ENCODE data around the gene GNG7. TPM values are rescaled to one million over a fixed set of nuclear protein-coding genes. Genes with fewer than 3 reads are reported as not detected.

GNG7 gene
- total and polyA plus RNA-seq, 2 experiments from 2014 or later = 0.11 to 0.13 TPM

- no peak for TF ChIP-seq EZH2phosphoT487 (IDR thresholded peaks at IDR 0.05; ENCODE audit: insufficient read depth, low read depth)
- TF ChIP-seq EZH2 (IDR thresholded peaks at IDR 0.05; ENCODE audit: insufficient read depth, poor library complexity, severe bottlenecking) = no peak
- no peaks in the 10 kb centered on the region for H4K20me1 ChIP-seq (ENCODE audit: insufficient read depth)
- H3K36me3 ChIP-seq (ENCODE audit: low read depth) = no peaks in the 10 kb centered on the region
- no peaks in the 10 kb centered on the region for H3K79me2 ChIP-seq (ENCODE audit: insufficient read depth)
- peaks cover 24% of the 10 kb centered on the region for H3K27me3 ChIP-seq (replicated peaks; ENCODE audit: insufficient read depth)
- H3K4me1 ChIP-seq (ENCODE audit: insufficient read depth) = no peaks in the 10 kb centered on the region
- no peak for DNase-seq
- H2AFZ ChIP-seq = no peak overlapping the region
- no peak overlapping the region for H3K4me3 ChIP-seq
- H3K9ac ChIP-seq = no peak overlapping the region
- no peak overlapping the region for H3K4me2 ChIP-seq (ENCODE audit: unreplicated experiment)
- no peaks in the 10 kb centered on the region for H3K9me3 ChIP-seq (ENCODE audit: low read depth)
- H3K9me2 ChIP-seq (ENCODE audit: insufficient read depth) = no peaks in the 10 kb centered on the region
- no peak overlapping the region for H3K27ac ChIP-seq
- no peaks in the 10 kb centered on the region for H3F3A ChIP-seq (ENCODE audit: insufficient read depth)
- in situ Hi-C loops (cut with MboI) = no loop called here
- 90 to 92% methylated on average over 5 of the region's 5 CpGs for WGBS, 2 experiments (ENCODE audit: low coverage in 1 of 2, low lambda C conversion rate in 2 of 2, missing lambda C conversion rate in 2 of 2)
These were observed 563 bp upstream of the GNG7 start for GRCh38 chr19:2703077-2703437.

DNA sequence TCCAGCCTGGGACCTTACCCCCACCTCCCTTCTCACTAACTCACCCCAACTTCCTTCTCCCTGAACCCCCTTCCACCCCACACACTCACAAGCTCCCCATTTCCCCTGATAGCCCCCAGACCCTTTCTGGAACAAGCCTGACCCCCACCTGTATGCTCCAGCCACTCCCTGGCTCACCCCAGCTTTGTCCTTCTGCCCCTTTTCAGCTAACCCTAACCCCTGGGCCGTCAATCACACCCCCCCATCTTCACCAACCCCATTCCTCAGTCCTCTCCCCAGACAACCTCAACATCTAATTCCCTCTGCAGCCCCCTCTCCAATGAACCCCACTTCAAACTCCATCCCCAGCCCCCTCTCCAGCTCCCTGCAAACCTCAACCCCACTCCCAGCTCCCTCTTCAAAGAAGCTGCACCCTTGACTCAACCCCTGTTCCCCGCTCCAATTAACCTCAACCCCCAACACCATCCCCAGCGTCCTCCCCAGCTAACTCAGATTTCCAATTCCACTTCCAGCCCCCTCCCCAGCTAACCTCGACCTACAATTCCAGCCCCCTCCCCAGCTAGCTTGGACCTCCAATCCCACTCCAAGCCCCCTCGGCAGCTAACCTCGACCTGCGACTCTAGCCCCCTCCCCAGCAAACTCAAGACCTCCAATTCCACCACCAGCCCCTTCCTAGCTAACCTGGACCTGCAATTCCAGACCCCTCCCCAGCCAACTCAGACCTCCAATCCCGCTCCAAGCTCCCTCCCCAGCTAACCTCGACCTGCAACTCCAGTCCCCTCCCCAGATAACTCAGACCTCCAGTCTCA, 929 bp downstream of the GNG7 start:
- Histone ChIP-seq H3K79me2 (ENCODE audit: insufficient read depth) (no peaks in the 10 kb centered on the region), H3K36me3 (ENCODE audit: low read depth) (no peaks in the 10 kb centered on the region), H3F3A (ENCODE audit: insufficient read depth) (no peaks in the 10 kb centered on the region), H3K9me2 (ENCODE audit: insufficient read depth) (no peaks in the 10 kb centered on the region), H3K9me3 (ENCODE audit: low read depth) (no peaks in the 10 kb centered on the region), H3K9ac (no peak overlapping the region), H3K27me3 (replicated peaks; ENCODE audit: insufficient read depth) (peaks cover 24% of the 10 kb centered on the region), H2AFZ (no peak overlapping the region), H3K4me1 (ENCODE audit: insufficient read depth) (no peaks in the 10 kb centered on the region), H3K4me2 (ENCODE audit: unreplicated experiment) (no peak overlapping the region), H3K27ac (no peak overlapping the region), H3K4me3 (no peak overlapping the region), H4K20me1 (ENCODE audit: insufficient read depth) (no peaks in the 10 kb centered on the region)
- in situ Hi-C loops (cut with MboI) = no loop called here
- TF ChIP-seq EZH2phosphoT487 (IDR thresholded peaks at IDR 0.05; ENCODE audit: insufficient read depth, low read depth) (no peak), EZH2 (IDR thresholded peaks at IDR 0.05; ENCODE audit: insufficient read depth, poor library complexity, severe bottlenecking) (peak; percentile 1)
- DNase-seq = no peak
- 11 to 20% methylated on average over 4 to 9 of the region's 9 CpGs for WGBS, 2 experiments (ENCODE audit: low coverage in 1 of 2, low lambda C conversion rate in 2 of 2, missing lambda C conversion rate in 2 of 2)

DNA sequence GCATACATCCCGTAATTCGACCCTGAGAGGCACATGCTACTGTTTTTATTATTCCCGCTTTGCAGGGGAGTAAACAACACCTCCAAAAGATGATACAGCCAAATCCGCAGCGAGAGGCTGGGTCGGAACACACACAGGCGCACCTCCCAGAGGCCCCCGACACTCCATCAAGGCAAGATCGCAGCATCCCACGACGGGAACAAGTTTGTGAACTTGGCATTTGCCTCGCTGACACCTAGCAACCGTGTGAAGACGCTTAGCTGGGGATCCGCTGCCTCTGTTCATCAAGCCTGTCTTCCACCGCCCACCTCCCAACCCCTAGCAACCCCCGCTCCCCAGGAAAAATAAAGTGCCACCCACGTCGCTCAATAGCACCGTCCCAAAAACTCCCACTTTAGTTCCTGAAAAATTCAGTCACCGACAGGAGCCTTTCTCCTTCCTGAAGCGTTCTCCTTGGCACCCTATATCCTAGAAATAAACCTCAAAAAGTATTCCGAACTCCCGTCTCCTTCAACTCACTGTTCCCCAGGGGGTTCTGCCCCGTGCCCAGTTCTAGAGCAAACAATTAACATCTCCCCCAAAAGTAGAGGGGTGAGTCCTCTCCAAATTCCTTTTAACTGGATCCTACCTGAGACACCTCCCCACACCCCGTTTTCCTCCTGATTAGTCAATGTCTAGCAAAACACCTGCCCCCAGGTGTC, 1.7 kb downstream of the GNG7 start:
- no peak for DNase-seq
- Histone ChIP-seq H3F3A (ENCODE audit: insufficient read depth) (no peaks in the 10 kb centered on the region), H3K27me3 (replicated peaks; ENCODE audit: insufficient read depth) (peaks cover 24% of the 10 kb centered on the region), H2AFZ (no peak overlapping the region), H3K9me3 (ENCODE audit: low read depth) (no peaks in the 10 kb centered on the region), H3K9ac (no peak overlapping the region), H3K4me1 (ENCODE audit: insufficient read depth) (no peaks in the 10 kb centered on the region), H3K36me3 (ENCODE audit: low read depth) (no peaks in the 10 kb centered on the region), H3K4me2 (ENCODE audit: unreplicated experiment) (no peak overlapping the region), H3K79me2 (ENCODE audit: insufficient read depth) (no peaks in the 10 kb centered on the region), H4K20me1 (ENCODE audit: insufficient read depth) (no peaks in the 10 kb centered on the region), H3K9me2 (ENCODE audit: insufficient read depth) (no peaks in the 10 kb centered on the region), H3K4me3 (no peak overlapping the region), H3K27ac (no peak overlapping the region)
- in situ Hi-C loops (cut with MboI) = no loop called here
- 17 to 18% methylated on average over 26 of the region's 26 CpGs for WGBS, 2 experiments (ENCODE audit: low coverage in 1 of 2, low lambda C conversion rate in 2 of 2, missing lambda C conversion rate in 2 of 2)
- no peak for TF ChIP-seq EZH2phosphoT487 (IDR thresholded peaks at IDR 0.05; ENCODE audit: insufficient read depth, low read depth)
- peak; percentile 47 for TF ChIP-seq EZH2 (IDR thresholded peaks at IDR 0.05; ENCODE audit: insufficient read depth, poor library complexity, severe bottlenecking)

DNA sequence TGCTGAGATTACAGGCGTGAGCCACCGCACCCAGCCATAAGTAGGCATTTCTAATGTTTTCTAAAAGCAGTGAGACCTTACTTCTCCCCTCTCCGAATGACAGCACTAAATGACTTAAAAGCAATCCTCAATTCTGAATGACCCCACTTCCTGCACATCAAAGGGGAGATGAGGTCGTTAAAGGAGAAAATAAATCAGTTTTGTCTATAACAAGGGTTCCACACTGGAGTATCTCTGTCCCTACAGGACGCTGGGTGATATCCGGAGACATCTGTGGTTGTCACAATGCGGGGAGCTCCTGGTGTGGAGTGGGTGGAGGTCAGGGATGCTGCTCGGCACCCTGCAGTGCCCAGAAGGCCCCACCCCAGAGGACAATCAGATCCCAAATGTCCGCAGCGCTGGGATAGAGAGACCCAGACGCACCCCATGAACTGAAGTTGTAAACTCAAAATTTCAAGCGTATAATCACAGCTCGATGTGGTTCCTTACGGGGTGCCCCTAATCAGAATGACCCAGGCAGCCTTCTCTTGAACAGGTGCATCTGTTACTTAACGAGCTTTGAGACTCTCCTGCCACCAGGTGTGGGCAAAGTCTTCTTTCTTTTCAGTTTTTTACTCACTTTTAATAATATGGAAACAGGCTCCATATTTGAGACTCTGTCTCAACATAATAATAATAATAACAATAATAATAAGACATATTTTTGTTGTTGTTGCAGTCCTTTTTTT, 2.9 kb downstream of the GNG7 start:
- in situ Hi-C loops (cut with MboI) = no loop called here
- Histone ChIP-seq H3K27ac (no peak overlapping the region), H3K4me2 (ENCODE audit: unreplicated experiment) (no peak overlapping the region), H3K4me3 (no peak overlapping the region), H3K79me2 (ENCODE audit: insufficient read depth) (no peaks in the 10 kb centered on the region), H3F3A (ENCODE audit: insufficient read depth) (no peaks in the 10 kb centered on the region), H4K20me1 (ENCODE audit: insufficient read depth) (no peaks in the 10 kb centered on the region), H2AFZ (no peak overlapping the region), H3K4me1 (ENCODE audit: insufficient read depth) (no peaks in the 10 kb centered on the region), H3K9me2 (ENCODE audit: insufficient read depth) (no peaks in the 10 kb centered on the region), H3K9me3 (ENCODE audit: low read depth) (no peaks in the 10 kb centered on the region), H3K9ac (no peak overlapping the region), H3K27me3 (replicated peaks; ENCODE audit: insufficient read depth) (peaks cover 24% of the 10 kb centered on the region), H3K36me3 (ENCODE audit: low read depth) (no peaks in the 10 kb centered on the region)
- WGBS, 2 experiments (ENCODE audit: low coverage in 1 of 2, low lambda C conversion rate in 2 of 2, missing lambda C conversion rate in 2 of 2) = 62% methylated on average over 15 of the region's 15 CpGs
- TF ChIP-seq EZH2phosphoT487 (IDR thresholded peaks at IDR 0.05; ENCODE audit: insufficient read depth, low read depth) (no peak), EZH2 (IDR thresholded peaks at IDR 0.05; ENCODE audit: insufficient read depth, poor library complexity, severe bottlenecking) (no peak)
- no peak for DNase-seq
